ENCODE results near the gene PRPF31. TPM values are rescaled to one million over a fixed set of nuclear protein-coding genes. Genes with fewer than 3 reads are reported as not detected.

The PRPF31 gene
- total RNA-seq, 1 experiment from 2014 or later, result 109 TPM

- TSS peak; percentile 89 for BruUV-seq (replicated peaks)
- peak; percentile 36 for DNase-seq (ENCODE audit: low spot score)
- ChIA-PET CTCF (interaction anchor here (1.0 kb wide), 1 partner anchor 12 kb away, joined by 3 read pairs; no protein-coding TSS in a partner anchor), POLR2A (ENCODE audit: low non-redundant PET) (interaction anchor here (1.0 kb wide), 1 partner anchor 43 kb away, joined by 3 read pairs; the partner anchor contains the start of genes PRPF31 and TFPT)
- Histone ChIP-seq H3K9me3 (ENCODE audit: low read depth, low read length, poor library complexity, severe bottlenecking) (no peaks in the 10 kb centered on the region), H3K4me3 (ENCODE audit: low read depth, low read length, poor library complexity, severe bottlenecking) (peak overlapping the region; percentile 63), H3K4me1 (ENCODE audit: insufficient read depth, low read length, poor library complexity, severe bottlenecking) (peaks cover 6% of the 10 kb centered on the region), H3K27me3 (replicated peaks; ENCODE audit: insufficient read depth, low read depth, low read length, poor library complexity) (no peaks in the 10 kb centered on the region), H3K36me3 (ENCODE audit: insufficient read depth, low read length, poor library complexity, severe bottlenecking) (peaks cover 41% of the 10 kb centered on the region), H3K27ac (ENCODE audit: low read depth, low read length, poor library complexity, severe bottlenecking) (peak overlapping the region; percentile 93)
- TF ChIP-seq EZH2 (IDR thresholded peaks at IDR 0.05; ENCODE audit: borderline replicate concordance, low read depth, low read length, poor library complexity, severe bottlenecking) (no peak), CTCF (conservative IDR thresholded peaks at IDR 0.05; ENCODE audit: low read depth, low read length) (no peak)
- intact Hi-C loops (cut with micrococcal nuclease; ENCODE audit: unreplicated experiment), result no loop called here
These were observed 43.3 kb downstream of the PRPF31 start for GRCh38 chr19:54158812-54159351.

GRCh38 chr19:54159352-54160181, 44.0 kb downstream of the PRPF31 start, which contains the start of gene LENG1:
LENG1 (minus strand) TSS chr19:54159721; CDS start chr19:54159695, 26 bp downstream.
- DNase-seq (ENCODE audit: low spot score), result peak; percentile 100
- CTCF ChIA-PET, result interaction anchor here (1.0 kb wide), 1 partner anchor 11 kb away, joined by 3 read pairs; no protein-coding TSS in a partner anchor
- H3K27me3 ChIP-seq (replicated peaks; ENCODE audit: insufficient read depth, low read depth, low read length, poor library complexity), result no peaks in the 10 kb centered on the region
- intact Hi-C loops (cut with micrococcal nuclease; ENCODE audit: unreplicated experiment), result loop anchor here (2.0 kb wide), 1 partner anchor 29 kb away; the partner anchor contains the start of gene MBOAT7
- H3K9me3 ChIP-seq (ENCODE audit: low read depth, low read length, poor library complexity, severe bottlenecking), result no peaks in the 10 kb centered on the region
- H3K27ac ChIP-seq (ENCODE audit: low read depth, low read length, poor library complexity, severe bottlenecking), result peak within 1 kb of the TSS; percentile 93
- peaks cover 9% of the 10 kb centered on the region for H3K4me1 ChIP-seq (ENCODE audit: insufficient read depth, low read length, poor library complexity, severe bottlenecking)
- H3K36me3 ChIP-seq (ENCODE audit: insufficient read depth, low read length, poor library complexity, severe bottlenecking), result peaks cover 34% of the 10 kb centered on the region
- no TSS peak for BruUV-seq (replicated peaks)
- TF ChIP-seq EZH2 (IDR thresholded peaks at IDR 0.05; ENCODE audit: borderline replicate concordance, low read depth, low read length, poor library complexity, severe bottlenecking) (no peak), CTCF (conservative IDR thresholded peaks at IDR 0.05; ENCODE audit: low read depth, low read length) (peak; percentile 53)
- peak within 1 kb of the TSS; percentile 63 for H3K4me3 ChIP-seq (ENCODE audit: low read depth, low read length, poor library complexity, severe bottlenecking)
- POLR2A ChIA-PET (ENCODE audit: low non-redundant PET), result interaction anchor here (1.0 kb wide), 1 partner anchor 44 kb away, joined by 3 read pairs; the partner anchor contains the start of genes PRPF31 and TFPT

GRCh38 chr19:54160182-54160811, 44.7 kb downstream of the PRPF31 start:
- intact Hi-C loops (cut with micrococcal nuclease; ENCODE audit: unreplicated experiment), result loop anchor here (2.0 kb wide), 1 partner anchor 29 kb away; the partner anchor contains the start of gene MBOAT7
- Histone ChIP-seq H3K27me3 (replicated peaks; ENCODE audit: insufficient read depth, low read depth, low read length, poor library complexity) (no peaks in the 10 kb centered on the region), H3K4me1 (ENCODE audit: insufficient read depth, low read length, poor library complexity, severe bottlenecking) (peaks cover 9% of the 10 kb centered on the region), H3K9me3 (ENCODE audit: low read depth, low read length, poor library complexity, severe bottlenecking) (no peaks in the 10 kb centered on the region), H3K4me3 (ENCODE audit: low read depth, low read length, poor library complexity, severe bottlenecking) (peak overlapping the region; percentile 63), H3K36me3 (ENCODE audit: insufficient read depth, low read length, poor library complexity, severe bottlenecking) (peaks cover 26% of the 10 kb centered on the region), H3K27ac (ENCODE audit: low read depth, low read length, poor library complexity, severe bottlenecking) (peak overlapping the region; percentile 73)
- CTCF ChIA-PET, result no interaction called here
- BruUV-seq (replicated peaks), result TSS peak; percentile 64
- POLR2A ChIA-PET (ENCODE audit: low non-redundant PET), result no interaction called here
- no peak for TF ChIP-seq EZH2 (IDR thresholded peaks at IDR 0.05; ENCODE audit: borderline replicate concordance, low read depth, low read length, poor library complexity, severe bottlenecking)
- TF ChIP-seq CTCF (conservative IDR thresholded peaks at IDR 0.05; ENCODE audit: low read depth, low read length), result no peak
- peak; percentile 26 for DNase-seq (ENCODE audit: low spot score)

Measured in A673 (cell line).